Right atrium auricular region (tissue), 2 donors: ENCODE data around the gene TBXA2R. TPM values are rescaled to one million over a fixed set of nuclear protein-coding genes. Genes with fewer than 3 reads are reported as not detected.

Experiments used
- DNase-seq: peaks from one replicate; pipeline ENCODE4 v3.0.0-alpha.2; 2019; ENCODE audit warnings: low spot score
- H3K27ac ChIP-seq, 2 donors: fragments of 200-600 bp; sonication (generic); 1 replicate in 1 of 2; 2 replicates in 1 of 2; pipeline ENCODE4 v1.5.1; 2016 to 2019
- H3K27me3 ChIP-seq, 2 donors: fragments of 200-600 bp; sonication (generic); one replicate each; pipeline versions ENCODE4 v1.5.1 to v1.6.0; 2017 to 2019
- H3K36me3 ChIP-seq: fragments of 200-600 bp; sonication (generic); one replicate; pipeline ENCODE4 v1.5.1; 2016
- H3K4me1 ChIP-seq, 2 donors: fragments of 200-600 bp; sonication (generic); one replicate each; pipeline versions ENCODE4 v1.5.1 to v1.6.0; 2017 to 2019
- H3K4me3 ChIP-seq, 2 donors: fragments of 200-600 bp; sonication (generic); 1 replicate in 1 of 2; 2 replicates in 1 of 2; pipeline ENCODE4 v1.5.1; 2017 to 2019; ENCODE audit warnings: mild to moderate bottlenecking in 1 of 2, moderate library complexity in 1 of 2
- H3K9me3 ChIP-seq, 2 donors: fragments of 200-600 bp; sonication (generic); one replicate each; pipeline ENCODE4 v1.5.1; 2019
- total RNA-seq, 2 donors: library from RNA; depleted of rRNA; stranded (reverse); fragments of >200 nt; gene quantifications; one replicate each; pipeline ENCODE4 v1.1.0, GENCODE V29; 2016
- TF ChIP-seq, protein P1 (sequence below), 2 donors: fragments of 200-600 bp; sonication (generic); IDR thresholded peaks; one replicate each; pipeline ENCODE4 v1.5.1; 2019; ENCODE audit warnings: antibody characterized with exemption in 2 of 2

TBXA2R gene
- total RNA-seq, 2 donors from 2014 or later, result 0.67 to 1.1 TPM

DNA sequence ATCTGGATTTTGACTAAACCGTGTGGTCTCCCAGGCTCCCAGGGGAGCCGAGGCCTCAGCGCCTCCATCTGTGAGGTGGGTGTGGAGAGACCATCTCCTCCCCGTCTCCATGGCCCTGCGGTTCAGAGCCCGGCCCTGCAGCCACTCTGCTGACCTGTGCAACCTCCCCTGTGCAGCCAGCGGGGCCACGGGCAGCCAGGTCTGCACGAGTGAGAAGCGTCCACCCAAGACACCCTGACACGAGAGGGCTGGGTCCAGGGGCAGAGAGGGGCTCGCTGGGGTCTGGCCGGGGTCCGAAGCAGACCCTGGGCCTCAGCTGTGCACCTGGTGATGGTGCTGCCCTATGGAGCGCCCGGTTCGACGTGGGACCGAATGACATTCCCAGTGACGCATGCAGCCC, 30.3 kb upstream of the TBXA2R start:
- Histone ChIP-seq H3K4me1 (no peaks in the 10 kb centered on the region), H3K36me3 (peaks cover 67% of the 10 kb centered on the region), H3K27me3 (no peaks in the 10 kb centered on the region), H3K9me3 (no peaks in the 10 kb centered on the region), H3K4me3 (no peak overlapping the region), H3K27ac (no peak overlapping the region)
- no peak for DNase-seq
- TF ChIP-seq, protein P1, sequence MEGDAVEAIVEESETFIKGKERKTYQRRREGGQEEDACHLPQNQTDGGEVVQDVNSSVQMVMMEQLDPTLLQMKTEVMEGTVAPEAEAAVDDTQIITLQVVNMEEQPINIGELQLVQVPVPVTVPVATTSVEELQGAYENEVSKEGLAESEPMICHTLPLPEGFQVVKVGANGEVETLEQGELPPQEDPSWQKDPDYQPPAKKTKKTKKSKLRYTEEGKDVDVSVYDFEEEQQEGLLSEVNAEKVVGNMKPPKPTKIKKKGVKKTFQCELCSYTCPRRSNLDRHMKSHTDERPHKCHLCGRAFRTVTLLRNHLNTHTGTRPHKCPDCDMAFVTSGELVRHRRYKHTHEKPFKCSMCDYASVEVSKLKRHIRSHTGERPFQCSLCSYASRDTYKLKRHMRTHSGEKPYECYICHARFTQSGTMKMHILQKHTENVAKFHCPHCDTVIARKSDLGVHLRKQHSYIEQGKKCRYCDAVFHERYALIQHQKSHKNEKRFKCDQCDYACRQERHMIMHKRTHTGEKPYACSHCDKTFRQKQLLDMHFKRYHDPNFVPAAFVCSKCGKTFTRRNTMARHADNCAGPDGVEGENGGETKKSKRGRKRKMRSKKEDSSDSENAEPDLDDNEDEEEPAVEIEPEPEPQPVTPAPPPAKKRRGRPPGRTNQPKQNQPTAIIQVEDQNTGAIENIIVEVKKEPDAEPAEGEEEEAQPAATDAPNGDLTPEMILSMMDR (IDR thresholded peaks at IDR 0.05), result no peak

GRCh38 chr19:3636506-3636905, 29.8 kb upstream of the TBXA2R start:
- no peak overlapping the region for H3K4me3 ChIP-seq
- H3K9me3 ChIP-seq, result no peaks in the 10 kb centered on the region
- no peaks in the 10 kb centered on the region for H3K4me1 ChIP-seq
- TF ChIP-seq, protein P1 (IDR thresholded peaks at IDR 0.05), result no peak
- H3K27me3 ChIP-seq, result no peaks in the 10 kb centered on the region
- H3K36me3 ChIP-seq, result peaks cover 67% of the 10 kb centered on the region
- no peak for DNase-seq
- H3K27ac ChIP-seq, result no peak overlapping the region

GRCh38 chr19:3634496-3635045, 27.9 kb upstream of the TBXA2R start:
- no peak overlapping the region for H3K4me3 ChIP-seq
- H3K27ac ChIP-seq, result no peak overlapping the region
- H3K4me1 ChIP-seq, result no peaks in the 10 kb centered on the region
- H3K9me3 ChIP-seq, result no peaks in the 10 kb centered on the region
- DNase-seq, result no peak
- peaks cover 58% of the 10 kb centered on the region for H3K36me3 ChIP-seq
- H3K27me3 ChIP-seq, result no peaks in the 10 kb centered on the region
- TF ChIP-seq, protein P1 (IDR thresholded peaks at IDR 0.05), result no peak

GRCh38 chr19:3633559-3633988, 26.9 kb upstream of the TBXA2R start:
- Histone ChIP-seq H3K27ac (no peak overlapping the region), H3K27me3 (no peaks in the 10 kb centered on the region), H3K9me3 (no peaks in the 10 kb centered on the region), H3K4me3 (no peak overlapping the region), H3K4me1 (no peaks in the 10 kb centered on the region), H3K36me3 (peaks cover 48% of the 10 kb centered on the region)
- TF ChIP-seq, protein P1 (IDR thresholded peaks at IDR 0.05), result no peak
- no peak for DNase-seq

GRCh38 chr19:3632739-3633558, 26.3 kb upstream of the TBXA2R start:
- no peaks in the 10 kb centered on the region for H3K9me3 ChIP-seq
- no peak overlapping the region for H3K27ac ChIP-seq
- TF ChIP-seq, protein P1 (IDR thresholded peaks at IDR 0.05), result no peak
- H3K4me3 ChIP-seq, result no peak overlapping the region
- no peaks in the 10 kb centered on the region for H3K4me1 ChIP-seq
- no peak for DNase-seq
- H3K36me3 ChIP-seq, result peaks cover 42% of the 10 kb centered on the region
- H3K27me3 ChIP-seq, result no peaks in the 10 kb centered on the region
